ENCODE data around the gene ZDHHC6.

DNA sequence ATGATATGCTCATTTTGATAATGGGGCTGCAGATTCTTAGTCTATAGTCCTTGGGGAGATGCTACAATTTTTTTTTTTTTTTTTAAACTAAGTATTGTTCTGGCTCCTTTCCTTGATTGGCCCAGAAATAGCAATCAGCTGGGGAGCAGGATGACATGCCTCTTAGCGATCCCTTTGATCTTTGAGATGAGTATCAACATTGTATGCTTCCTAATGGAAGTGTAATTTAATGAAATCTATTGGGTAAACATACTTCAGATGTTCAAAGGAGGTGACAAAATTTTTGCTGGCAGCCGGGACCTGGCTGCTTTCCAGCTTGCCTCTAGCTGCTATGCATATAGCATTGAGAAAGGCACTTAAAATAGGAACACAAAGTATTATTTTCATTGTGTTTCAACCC is 43.8 kb upstream of the ZDHHC6 start:
- TF ChIP-seq, protein P1, sequence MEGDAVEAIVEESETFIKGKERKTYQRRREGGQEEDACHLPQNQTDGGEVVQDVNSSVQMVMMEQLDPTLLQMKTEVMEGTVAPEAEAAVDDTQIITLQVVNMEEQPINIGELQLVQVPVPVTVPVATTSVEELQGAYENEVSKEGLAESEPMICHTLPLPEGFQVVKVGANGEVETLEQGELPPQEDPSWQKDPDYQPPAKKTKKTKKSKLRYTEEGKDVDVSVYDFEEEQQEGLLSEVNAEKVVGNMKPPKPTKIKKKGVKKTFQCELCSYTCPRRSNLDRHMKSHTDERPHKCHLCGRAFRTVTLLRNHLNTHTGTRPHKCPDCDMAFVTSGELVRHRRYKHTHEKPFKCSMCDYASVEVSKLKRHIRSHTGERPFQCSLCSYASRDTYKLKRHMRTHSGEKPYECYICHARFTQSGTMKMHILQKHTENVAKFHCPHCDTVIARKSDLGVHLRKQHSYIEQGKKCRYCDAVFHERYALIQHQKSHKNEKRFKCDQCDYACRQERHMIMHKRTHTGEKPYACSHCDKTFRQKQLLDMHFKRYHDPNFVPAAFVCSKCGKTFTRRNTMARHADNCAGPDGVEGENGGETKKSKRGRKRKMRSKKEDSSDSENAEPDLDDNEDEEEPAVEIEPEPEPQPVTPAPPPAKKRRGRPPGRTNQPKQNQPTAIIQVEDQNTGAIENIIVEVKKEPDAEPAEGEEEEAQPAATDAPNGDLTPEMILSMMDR (conservative IDR thresholded peaks at IDR 0.05; ENCODE audit: low read length) = no peak
- no peak for TF ChIP-seq EZH2phosphoT487 (IDR thresholded peaks at IDR 0.05; ENCODE audit: borderline replicate concordance)
